H9 (cell line): Measurements from ENCODE around the gene YIPF4. TPM values are rescaled to one million over a fixed set of nuclear protein-coding genes. Genes with fewer than 3 reads are reported as not detected.

Experiments
- DNase-seq: peaks from one replicate; pipeline ENCODE4 v3.0.0-alpha.2; 2017
- H2AFZ ChIP-seq: one replicate; pipeline ENCODE4 v1.6.1; 2013; ENCODE audit warnings: mild to moderate bottlenecking, low read length, control low read depth, moderate library complexity
- H2AK5ac ChIP-seq: 2 replicates; pipeline ENCODE4 v1.6.1; 2013; ENCODE audit warnings: low read length, control low read depth, mixed read lengths; ENCODE audit not compliant: insufficient read length
- H2BK120ac ChIP-seq: one replicate; pipeline ENCODE4 v1.6.1; 2013; ENCODE audit warnings: low read depth, mild to moderate bottlenecking, low read length, control low read depth, inconsistent platforms; ENCODE audit not compliant: poor library complexity, severe bottlenecking
- H2BK12ac ChIP-seq: 2 replicates; pipeline ENCODE4 v1.6.1; 2013; ENCODE audit warnings: low read length, control low read depth, mixed read lengths, low read depth; ENCODE audit not compliant: insufficient read length
- H2BK15ac ChIP-seq: 2 replicates; pipeline ENCODE4 v1.6.1; 2013; ENCODE audit warnings: low read depth, low read length, control low read depth
- H2BK20ac ChIP-seq: one replicate; pipeline ENCODE4 v1.6.1; 2013; ENCODE audit warnings: low read depth, mild to moderate bottlenecking, low read length, control low read depth, inconsistent platforms; ENCODE audit not compliant: poor library complexity, severe bottlenecking
- H2BK5ac ChIP-seq: 2 replicates; pipeline ENCODE4 v1.6.1; 2013; ENCODE audit warnings: low read length, control low read depth, mixed read lengths; ENCODE audit not compliant: insufficient read length
- H3K14ac ChIP-seq: 2 replicates; pipeline ENCODE4 v1.6.1; 2013; ENCODE audit warnings: low read length, control low read depth; ENCODE audit not compliant: insufficient read depth
- H3K18ac ChIP-seq: 2 replicates; pipeline ENCODE4 v1.6.1; 2013; ENCODE audit warnings: low read depth, mild to moderate bottlenecking, mixed read lengths, low read length, control low read depth; ENCODE audit not compliant: insufficient read length
- H3K23ac ChIP-seq: 2 replicates; pipeline ENCODE4 v1.6.1; 2013; ENCODE audit warnings: low read length, control low read depth, mixed read lengths, low read depth; ENCODE audit not compliant: insufficient read length
- H3K23me2 ChIP-seq: 2 replicates; pipeline ENCODE4 v1.6.1; 2013; ENCODE audit warnings: low read depth, mild to moderate bottlenecking, mixed read lengths, low read length, control low read depth; ENCODE audit not compliant: insufficient read length, poor library complexity, severe bottlenecking
- H3K27ac ChIP-seq: 2 replicates; pipeline ENCODE4 v1.5.1; 2013; ENCODE audit warnings: low read length, control low read depth, mixed read lengths, low read depth; ENCODE audit not compliant: insufficient read length
- H3K27me3 ChIP-seq: 2 replicates; pipeline ENCODE4 v1.6.1; 2013; ENCODE audit warnings: low read length, control low read depth, inconsistent platforms; ENCODE audit not compliant: insufficient read depth
- H3K4ac ChIP-seq: 2 replicates; pipeline ENCODE4 v1.6.1; 2013; ENCODE audit warnings: low read depth, mild to moderate bottlenecking, control low read depth, inconsistent platforms, low read length, moderate library complexity
- H3K4me1 ChIP-seq: 2 replicates; pipeline ENCODE4 v1.6.1; 2013; ENCODE audit warnings: low read length, control low read depth, inconsistent platforms; ENCODE audit not compliant: insufficient read depth
- H3K4me2 ChIP-seq: 2 replicates; pipeline ENCODE4 v1.6.1; 2013; ENCODE audit warnings: low read length, control low read depth, mixed read lengths; ENCODE audit not compliant: insufficient read length, insufficient read depth
- H3K56ac ChIP-seq: 2 replicates; pipeline ENCODE4 v1.6.1; 2013; ENCODE audit warnings: low read depth, mild to moderate bottlenecking, mixed read lengths, low read length, control low read depth; ENCODE audit not compliant: insufficient read length
- H3K79me1 ChIP-seq: 2 replicates; pipeline ENCODE4 v1.6.1; 2013; ENCODE audit warnings: low read depth, mild to moderate bottlenecking, moderate library complexity, low read length, control low read depth, inconsistent platforms; ENCODE audit not compliant: insufficient read depth, poor library complexity, severe bottlenecking
- H3K79me2 ChIP-seq: 2 replicates; pipeline ENCODE4 v1.6.1; 2013; ENCODE audit warnings: low read length, control low read depth, inconsistent platforms; ENCODE audit not compliant: insufficient read depth
- H3K9ac ChIP-seq: 2 replicates; pipeline ENCODE4 v1.6.1; 2013; ENCODE audit warnings: low read length, control low read depth, mixed read lengths; ENCODE audit not compliant: insufficient read length; ENCODE audit errors: extremely low read depth
- H3K9me3 ChIP-seq: one replicate; pipeline ENCODE4 v1.6.1; 2013; ENCODE audit warnings: low read depth, low read length, inconsistent platforms; ENCODE audit not compliant: control insufficient read depth
- H3T11ph ChIP-seq: one replicate; pipeline ENCODE4 v1.6.1; 2013; ENCODE audit warnings: mild to moderate bottlenecking, low read length, control low read depth, inconsistent platforms
- H4K20me1 ChIP-seq: one replicate; pipeline ENCODE4 v1.6.1; 2013; ENCODE audit not compliant: control insufficient read depth, insufficient read length, insufficient read depth
- H4K5ac ChIP-seq: 2 replicates; pipeline ENCODE4 v1.6.1; 2013; ENCODE audit warnings: low read depth, mild to moderate bottlenecking, mixed read lengths, low read length, control low read depth; ENCODE audit not compliant: insufficient read length
- H4K8ac ChIP-seq: replicated peaks from 2 replicates; pipeline ENCODE4 v1.6.1; 2013; ENCODE audit warnings: low read length, control low read depth, mixed read lengths, low read depth; ENCODE audit not compliant: insufficient read length
- H4K91ac ChIP-seq: 2 replicates; pipeline ENCODE4 v1.6.1; 2013; ENCODE audit warnings: low read depth, mild to moderate bottlenecking, moderate library complexity, mixed read lengths, low read length, control low read depth; ENCODE audit not compliant: insufficient read length
- H3K27ac Mint-ChIP-seq, 3 experiments: 2 replicates in 2 of 3; 3 replicates in 1 of 3; pipeline ENCODE4 v1.8.0; 2020 to 2021; ENCODE audit warnings: mixed read lengths in 3 of 3, mild to moderate bottlenecking in 1 of 3, moderate library complexity in 1 of 3
- H3K27me3 Mint-ChIP-seq: 2 replicates; pipeline ENCODE4 v1.8.0; 2021; ENCODE audit warnings: low read depth, mild to moderate bottlenecking, moderate library complexity, mixed read lengths
- H3K36me3 Mint-ChIP-seq, 3 experiments: 2 replicates in 2 of 3; 3 replicates in 1 of 3; pipeline ENCODE4 v1.8.0; 2020 to 2021; ENCODE audit warnings: low read depth in 3 of 3, mixed read lengths in 3 of 3; ENCODE audit not compliant: insufficient read depth in 1 of 3
- H3K4me1 Mint-ChIP-seq, 2 experiments: 2 replicates each; pipeline ENCODE4 v1.8.0; 2020; ENCODE audit warnings: mixed read lengths in 2 of 2
- H3K4me3 Mint-ChIP-seq, 2 experiments: 2 replicates in 1 of 2; 3 replicates in 1 of 2; pipeline ENCODE4 v1.8.0; 2020 to 2021; ENCODE audit warnings: mild to moderate bottlenecking in 2 of 2, mixed read lengths in 2 of 2, moderate library complexity in 1 of 2
- H3K9me3 Mint-ChIP-seq, 2 experiments: 2 replicates in 1 of 2; 3 replicates in 1 of 2; pipeline ENCODE4 v1.8.0; 2020; ENCODE audit warnings: mild to moderate bottlenecking in 2 of 2, mixed read lengths in 2 of 2, moderate library complexity in 1 of 2
- CTCF ChIP-seq: fragments of 200-600 bp; sonication (generic); conservative IDR thresholded peaks from 3 replicates; pipeline ENCODE4 v1.8.0; 2021; ENCODE audit warnings: antibody characterized with exemption, mild to moderate bottlenecking
- WGBS: extraction: QIAGEN DNeasy Blood & Tissue Kit; methylation state at CpG from one replicate; pipeline ENCODE4 v1.1.7; 2013; ENCODE audit warnings: missing lambda C conversion rate, low lambda C conversion rate, mixed read lengths; ENCODE audit not compliant: insufficient read length; ENCODE audit errors: extremely low coverage; 5-methylcytosine and 5-hydroxymethylcytosine counted together
- total RNA-seq: library from RNA; stranded (reverse); gene quantifications from 2 replicates; pipeline ENCODE4 v1.2.1, GENCODE V29; 2021

YIPF4 gene
- total RNA-seq, 1 experiment from 2014 or later = 26.2 TPM

DNA sequence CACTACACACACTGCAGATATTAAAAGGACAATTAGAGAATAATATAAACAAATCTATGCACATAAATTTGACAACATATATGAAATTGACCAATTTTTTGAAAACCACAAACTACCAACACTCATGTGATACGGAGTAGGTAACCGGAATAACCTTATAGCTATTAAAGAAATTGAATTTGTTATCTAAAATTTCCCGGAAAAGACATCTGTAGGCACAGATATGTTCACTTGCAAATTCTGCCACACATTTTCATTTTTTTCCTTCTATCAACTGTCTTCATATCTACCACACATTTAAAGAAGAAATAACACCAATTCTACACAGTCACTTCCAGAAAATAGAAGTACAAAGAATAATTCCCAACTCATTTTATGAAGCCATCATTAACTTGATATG, 35.4 kb upstream of the YIPF4 start:
- Histone ChIP-seq H3K18ac (no peak overlapping the region), H3K23ac (no peak overlapping the region), H2AK5ac (no peak overlapping the region), H2BK20ac (no peak overlapping the region), H3K4ac (no peak overlapping the region), H4K91ac (no peak overlapping the region), H3K4me1 (no peaks in the 10 kb centered on the region), H3T11ph (no peak overlapping the region), H3K9ac (no peak overlapping the region), H3K9me3 (no peaks in the 10 kb centered on the region), H2BK15ac (no peak overlapping the region), H2BK12ac (no peak overlapping the region), H3K79me1 (no peaks in the 10 kb centered on the region), H4K5ac (no peak overlapping the region), H2BK5ac (no peak overlapping the region), H4K20me1 (no peaks in the 10 kb centered on the region), H3K27ac (no peak overlapping the region), H3K56ac (no peak overlapping the region), H3K4me2 (no peak overlapping the region), H3K23me2 (no peaks in the 10 kb centered on the region), H3K79me2 (no peaks in the 10 kb centered on the region), H2AFZ (no peak overlapping the region), H4K8ac (no peak overlapping the region), H2BK120ac (no peak overlapping the region), H3K27me3 (no peaks in the 10 kb centered on the region), H3K14ac (no peak overlapping the region)
- TF ChIP-seq CTCF = no peak
- no peak for DNase-seq
- Mint-ChIP-seq H3K27ac (no peak overlapping the region), H3K4me1 (peaks cover 0 to 6% of the 10 kb centered on the region in 2 experiments; a peak in 1 of 4 replicates), H3K9me3 (no peaks in the 10 kb centered on the region), H3K36me3 (no peaks in the 10 kb centered on the region), H3K4me3 (no peak overlapping the region), H3K27me3 (no peaks in the 10 kb centered on the region)
- WGBS = no CpG with 5 or more reads among the region's 3 CpGs
